Erythroblast (primary cell): ENCODE data around the gene CRCP.

Experiments used
- GATA1 ChIP-seq: IDR thresholded peaks from 2 replicates; pipeline ENCODE4 v1.6.1; 2011; ENCODE audit warnings: low read depth, mild to moderate bottlenecking, control low read depth, low read length, moderate library complexity
- POLR2A ChIP-seq: IDR thresholded peaks from 2 replicates; pipeline ENCODE4 v1.6.1; 2011; ENCODE audit warnings: mild to moderate bottlenecking, low read length

- TF ChIP-seq POLR2A = no peak
- no peak for TF ChIP-seq GATA1
Measured at GRCh38 chr7:66092654-66093053, 22.0 kb upstream of the CRCP start.
